WTC11 (cell line): Measurements from ENCODE around the gene MED15. TPM values are rescaled to one million over a fixed set of nuclear protein-coding genes. Genes with fewer than 3 reads are reported as not detected.
A peak's percentile ranks its signal among the peaks of the same experiment; 100 is the strongest.

ENCODE experiments used
- ATAC-seq: fragments of 200-7000 bp; cut with Tn5 transposase; 2 replicates; pipeline ENCODE4 v1.10.0; 2021; ENCODE audit warnings: mild to moderate bottlenecking, moderate library complexity
- CTCF ChIA-PET: fragments of 300-600 bp; sonication (Branson Sonifier 250); formaldehyde crosslinking; loops from one replicate; lab custom pipeline; 2021; ENCODE audit warnings: antibody characterized with exemption; lab: Charles Lee
- POLR2A ChIA-PET: fragments of 350-600 bp; sonication (Branson Sonifier 250); formaldehyde crosslinking; loops from one replicate; lab custom pipeline; 2021; ENCODE audit warnings: antibody characterized with exemption; lab: Charles Lee
- DNase-seq: peaks from one replicate; pipeline ENCODE4 v3.0.0; 2021; ENCODE audit warnings: low spot score
- H3K27ac Mint-ChIP-seq: 2 replicates; pipeline ENCODE4 v1.8.0; 2021; ENCODE audit warnings: mixed read lengths
- H3K27me3 Mint-ChIP-seq: 2 replicates; pipeline ENCODE4 v1.8.0; 2021; ENCODE audit warnings: low read depth, mild to moderate bottlenecking, moderate library complexity, mixed read lengths
- H3K36me3 Mint-ChIP-seq: 2 replicates; pipeline ENCODE4 v1.8.0; 2021; ENCODE audit warnings: mixed read lengths
- H3K4me1 Mint-ChIP-seq: 2 replicates; pipeline ENCODE4 v1.8.0; 2022; ENCODE audit warnings: mixed read lengths
- H3K4me3 Mint-ChIP-seq: 2 replicates; pipeline ENCODE4 v1.8.0; 2021; ENCODE audit warnings: mild to moderate bottlenecking, moderate library complexity, mixed read lengths
- H3K9me3 Mint-ChIP-seq: 2 replicates; pipeline ENCODE4 v1.8.0; 2021; ENCODE audit warnings: mixed read lengths
- ATF1 ChIP-seq: sonication (generic); formaldehyde crosslinking; IDR thresholded peaks from 2 replicates; pipeline ENCODE4 v1.8.1; 2023; ENCODE audit warnings: mild to moderate bottlenecking, moderate library complexity, missing genetic modification reagents
- CBFB ChIP-seq: sonication (generic); formaldehyde crosslinking; IDR thresholded peaks from 2 replicates; pipeline ENCODE4 v1.8.1; 2022; ENCODE audit warnings: mild to moderate bottlenecking, low read depth, missing genetic modification reagents
- E2F5 ChIP-seq: sonication (generic); formaldehyde crosslinking; IDR thresholded peaks from 2 replicates; pipeline ENCODE4 v1.8.1; 2022; ENCODE audit warnings: mild to moderate bottlenecking, moderate library complexity, missing genetic modification reagents
- FOXJ3 ChIP-seq: sonication (generic); formaldehyde crosslinking; IDR thresholded peaks from 2 replicates; pipeline ENCODE4 v1.9.0; 2021; ENCODE audit warnings: missing genetic modification reagents, mild to moderate bottlenecking, borderline replicate concordance
- FOXK1 ChIP-seq: sonication (generic); formaldehyde crosslinking; IDR thresholded peaks from 2 replicates; pipeline ENCODE4 v1.8.0; 2022; ENCODE audit warnings: mild to moderate bottlenecking, moderate library complexity, missing genetic modification reagents
- HMGA2 ChIP-seq: fragments of 250-450 bp; sonication (Bioruptor Pico); IDR thresholded peaks from 2 replicates; pipeline ENCODE4 v1.4.0; 2021; ENCODE audit warnings: mild to moderate bottlenecking, moderate library complexity
- HMGXB4 ChIP-seq: sonication (generic); formaldehyde crosslinking; IDR thresholded peaks from 2 replicates; pipeline ENCODE4 v1.8.1; 2023; ENCODE audit warnings: mild to moderate bottlenecking, moderate library complexity, missing genetic modification reagents
- MYBL2 ChIP-seq: sonication (generic); formaldehyde crosslinking; IDR thresholded peaks from 2 replicates; pipeline ENCODE4 v1.8.1; 2023; ENCODE audit warnings: mild to moderate bottlenecking, moderate library complexity, missing genetic modification reagents
- NR2C2 ChIP-seq: sonication (generic); formaldehyde crosslinking; IDR thresholded peaks from 2 replicates; pipeline ENCODE4 v1.8.0; 2022; ENCODE audit warnings: mild to moderate bottlenecking, missing genetic modification reagents
- NR3C1 ChIP-seq: sonication (generic); formaldehyde crosslinking; conservative IDR thresholded peaks from 2 replicates; pipeline ENCODE4 v1.8.1; 2023; ENCODE audit warnings: low read depth, mild to moderate bottlenecking, missing genetic modification reagents
- SOX15 ChIP-seq: fragments of 250-450 bp; sonication (Bioruptor Pico); IDR thresholded peaks from 2 replicates; pipeline ENCODE4 v1.9.0; 2021; ENCODE audit warnings: mild to moderate bottlenecking
- ZNF121 ChIP-seq: sonication (generic); formaldehyde crosslinking; IDR thresholded peaks from 2 replicates; pipeline ENCODE4 v1.8.0; 2023; ENCODE audit warnings: missing genetic modification reagents
- ZNF263 ChIP-seq: sonication (generic); formaldehyde crosslinking; IDR thresholded peaks from 2 replicates; pipeline ENCODE4 v1.8.1; 2022; ENCODE audit warnings: low read depth, mild to moderate bottlenecking, moderate library complexity, missing genetic modification reagents
- ZNF317 ChIP-seq: sonication (generic); formaldehyde crosslinking; IDR thresholded peaks from 2 replicates; pipeline ENCODE4 v1.8.1; 2023; ENCODE audit warnings: low read depth, mild to moderate bottlenecking, moderate library complexity, missing genetic modification reagents, borderline replicate concordance
- ZNF396 ChIP-seq: fragments of 250-450 bp; sonication (Bioruptor Pico); IDR thresholded peaks from 2 replicates; pipeline ENCODE4 v1.8.0; 2021; ENCODE audit warnings: mild to moderate bottlenecking, moderate library complexity, borderline replicate concordance
- ZNF671 ChIP-seq: fragments of 250-450 bp; sonication (Bioruptor Pico); IDR thresholded peaks from 2 replicates; pipeline ENCODE4 v1.8.0; 2021; ENCODE audit warnings: mild to moderate bottlenecking
- total RNA-seq: library from RNA; stranded (reverse); gene quantifications from 3 replicates; pipeline ENCODE4 v1.2.3, GENCODE V29; 2021
- TF ChIP-seq, protein P1 (sequence below): sonication (generic); formaldehyde crosslinking; IDR thresholded peaks from 2 replicates; pipeline ENCODE4 v1.8.0; 2022; ENCODE audit warnings: mild to moderate bottlenecking, missing genetic modification reagents
- TF ChIP-seq, protein P2 (sequence below): sonication (generic); formaldehyde crosslinking; IDR thresholded peaks from 2 replicates; pipeline ENCODE4 v1.8.1; 2022; ENCODE audit warnings: low read depth, mild to moderate bottlenecking, moderate library complexity, missing genetic modification reagents, borderline replicate concordance

MED15 gene
- total RNA-seq, 1 experiment from 2014 or later = 67.7 TPM

DNA sequence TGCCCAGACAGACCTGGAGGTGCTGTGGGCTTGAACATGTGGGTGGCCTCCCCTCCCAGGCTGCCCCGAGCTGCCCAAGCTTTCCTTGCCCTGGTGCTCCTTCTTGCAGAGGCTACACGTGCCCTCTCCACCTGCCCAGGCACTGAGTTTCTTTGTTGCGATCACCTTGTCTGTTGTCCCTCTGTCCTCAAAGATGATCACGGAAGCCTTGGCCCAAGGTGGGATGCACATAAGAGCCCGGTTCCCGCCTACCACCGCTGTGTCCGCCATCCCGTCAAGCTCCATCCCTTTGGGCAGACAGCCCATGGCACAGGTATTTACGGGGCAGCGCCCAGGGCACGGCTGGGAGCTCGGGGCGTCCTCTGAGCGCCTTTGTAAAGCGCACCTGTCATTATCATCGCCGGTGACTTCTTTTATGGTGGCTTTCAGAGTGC lies 67.5 kb downstream of the MED15 start:
- no peaks in the 10 kb centered on the region for H3K4me1 Mint-ChIP-seq
- CTCF ChIA-PET = interaction anchor here (0.7 to 2.0 kb wide), 3 partner anchors 8 to 812 kb away, joined by 3 to 8 read pairs (median 7); no protein-coding TSS in a partner anchor
- peaks cover 28% of the 10 kb centered on the region for H3K36me3 Mint-ChIP-seq
- no peak overlapping the region for H3K4me3 Mint-ChIP-seq
- ATAC-seq = no peak
- H3K27me3 Mint-ChIP-seq = no peaks in the 10 kb centered on the region
- no peak for DNase-seq
- TF ChIP-seq FOXK1 (CRISPR knock-in tag) (no peak), HMGXB4 (no peak), E2F5 (no peak), NR2C2 (CRISPR knock-in tag) (no peak), ZNF317 (no peak), ZNF396 (no peak), ZNF263 (CRISPR knock-in tag) (no peak)
- TF ChIP-seq, protein P1, sequence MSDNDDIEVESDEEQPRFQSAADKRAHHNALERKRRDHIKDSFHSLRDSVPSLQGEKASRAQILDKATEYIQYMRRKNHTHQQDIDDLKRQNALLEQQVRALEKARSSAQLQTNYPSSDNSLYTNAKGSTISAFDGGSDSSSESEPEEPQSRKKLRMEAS (CRISPR knock-in tag) = no peak
- no peak overlapping the region for H3K27ac Mint-ChIP-seq
- H3K9me3 Mint-ChIP-seq = no peaks in the 10 kb centered on the region
- POLR2A ChIA-PET = no interaction called here

- H3K9me3 Mint-ChIP-seq = no peaks in the 10 kb centered on the region
- H3K27me3 Mint-ChIP-seq = no peaks in the 10 kb centered on the region
- TF ChIP-seq CBFB (CRISPR knock-in tag) = no peak
- TF ChIP-seq HMGA2 = 0 out of 2 replicates have a peak, but pooled peaks have one; percentile 30
- ChIA-PET POLR2A (no interaction called here), CTCF (interaction anchor here (0.7 to 2.0 kb wide), 2 partner anchors 11 to 813 kb away, joined by 3 to 8 read pairs; no protein-coding TSS in a partner anchor)
- H3K36me3 Mint-ChIP-seq = peaks cover 28% of the 10 kb centered on the region
- H3K4me3 Mint-ChIP-seq = no peak overlapping the region
- no peaks in the 10 kb centered on the region for H3K4me1 Mint-ChIP-seq
- DNase-seq (no peak), ATAC-seq (no peak)
- no peak overlapping the region for H3K27ac Mint-ChIP-seq
Observed at GRCh38 chr22:20575724-20576444, 68.5 kb downstream of the MED15 start.

DNA sequence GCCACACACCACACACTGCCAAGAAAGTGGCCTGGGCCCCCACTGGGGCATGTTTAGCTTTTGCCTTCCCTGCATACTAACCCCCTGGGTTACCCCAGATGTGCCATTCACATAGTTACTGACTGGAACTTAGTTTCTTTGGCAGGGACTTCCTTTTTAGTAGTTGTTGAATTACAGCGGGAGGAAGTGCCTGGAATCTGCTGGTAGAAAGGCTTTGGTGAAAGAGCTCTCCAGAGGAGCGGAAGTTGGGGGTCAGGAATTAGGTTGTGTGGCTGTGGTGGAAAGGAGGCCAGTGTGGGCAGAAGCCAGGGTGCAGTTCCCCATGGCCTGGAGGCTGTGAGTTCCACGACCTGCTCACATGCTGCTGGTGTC lies 69.0 kb downstream of the MED15 start:
- CTCF ChIA-PET = interaction anchor here (1.0 kb wide), 1 partner anchor 12 kb away, joined by 3 read pairs; no protein-coding TSS in a partner anchor
- Mint-ChIP-seq H3K36me3 (peaks cover 28% of the 10 kb centered on the region), H3K9me3 (no peaks in the 10 kb centered on the region), H3K27me3 (no peaks in the 10 kb centered on the region), H3K4me1 (no peaks in the 10 kb centered on the region), H3K27ac (no peak overlapping the region), H3K4me3 (no peak overlapping the region)
- POLR2A ChIA-PET = no interaction called here
- no peak for DNase-seq
- TF ChIP-seq ZNF263 (CRISPR knock-in tag) (no peak), NR2C2 (CRISPR knock-in tag) (no peak), SOX15 (CRISPR knock-in tag) (no peak), FOXJ3 (no peak), HMGA2 (no peak), MYBL2 (no peak), ATF1 (no peak), ZNF671 (CRISPR knock-in tag) (no peak), ZNF121 (no peak), NR3C1 (CRISPR knock-in tag) (no peak)
- TF ChIP-seq, protein P2, sequence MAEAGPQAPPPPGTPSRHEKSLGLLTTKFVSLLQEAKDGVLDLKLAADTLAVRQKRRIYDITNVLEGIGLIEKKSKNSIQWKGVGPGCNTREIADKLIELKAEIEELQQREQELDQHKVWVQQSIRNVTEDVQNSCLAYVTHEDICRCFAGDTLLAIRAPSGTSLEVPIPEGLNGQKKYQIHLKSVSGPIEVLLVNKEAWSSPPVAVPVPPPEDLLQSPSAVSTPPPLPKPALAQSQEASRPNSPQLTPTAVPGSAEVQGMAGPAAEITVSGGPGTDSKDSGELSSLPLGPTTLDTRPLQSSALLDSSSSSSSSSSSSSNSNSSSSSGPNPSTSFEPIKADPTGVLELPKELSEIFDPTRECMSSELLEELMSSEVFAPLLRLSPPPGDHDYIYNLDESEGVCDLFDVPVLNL (CRISPR knock-in tag) = no peak
- ATAC-seq = no peak
